ENCODE measurements around the gene ZSWIM7. TPM values are rescaled to one million over a fixed set of nuclear protein-coding genes. Genes with fewer than 3 reads are reported as not detected.

Gene ZSWIM7
- total RNA-seq, 1 donor from 2014 or later: 43.9 TPM

DNA sequence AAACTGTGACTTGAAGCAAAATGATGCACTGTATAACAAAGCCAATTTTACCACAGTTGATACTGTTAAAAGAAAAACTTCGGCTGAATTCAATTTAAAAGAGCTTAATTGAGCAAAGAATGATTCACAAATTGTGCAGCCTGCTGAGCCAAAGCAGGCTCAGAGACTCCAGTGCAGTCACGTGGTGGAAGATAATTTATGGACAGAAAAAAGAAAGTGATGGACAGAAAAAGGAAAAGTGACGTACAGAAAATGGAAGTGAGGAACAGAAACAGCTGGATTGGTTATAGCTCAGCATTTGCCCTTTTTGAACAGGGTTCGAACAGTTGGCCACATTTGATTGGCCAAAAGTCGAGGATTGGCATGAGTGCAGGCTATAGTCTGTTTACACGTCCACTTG, 25.7 kb downstream of the ZSWIM7 start:
- H3K27me3 Mint-ChIP-seq (ENCODE audit: insufficient read depth, low read depth): peaks cover 3% of the 10 kb centered on the region
- H3K4me1 ChIP-seq: peaks cover 19% of the 10 kb centered on the region
- no peaks in the 10 kb centered on the region for H4K20me1 ChIP-seq (ENCODE audit: low read depth)
- H3K27me3 ChIP-seq: no peaks in the 10 kb centered on the region
- H3K27ac Mint-ChIP-seq: no peak overlapping the region
- no peak overlapping the region for H3K4me3 ChIP-seq
- peaks cover 24% of the 10 kb centered on the region for H3K36me3 Mint-ChIP-seq
- H3K79me2 ChIP-seq (ENCODE audit: low read depth): no peaks in the 10 kb centered on the region
- peaks cover 12% of the 10 kb centered on the region for H3K4me1 Mint-ChIP-seq
- no peaks in the 10 kb centered on the region for H3K9me3 Mint-ChIP-seq
- H3K27ac ChIP-seq: no peak overlapping the region
- no peak overlapping the region for H3K9ac ChIP-seq
- DNase-seq (ENCODE audit: low spot score): no peak
- TF ChIP-seq EZH2phosphoT487 (IDR thresholded peaks at IDR 0.05) (no peak), EZH2 (IDR thresholded peaks at IDR 0.05) (no peak)
- TF ChIP-seq, protein P1, sequence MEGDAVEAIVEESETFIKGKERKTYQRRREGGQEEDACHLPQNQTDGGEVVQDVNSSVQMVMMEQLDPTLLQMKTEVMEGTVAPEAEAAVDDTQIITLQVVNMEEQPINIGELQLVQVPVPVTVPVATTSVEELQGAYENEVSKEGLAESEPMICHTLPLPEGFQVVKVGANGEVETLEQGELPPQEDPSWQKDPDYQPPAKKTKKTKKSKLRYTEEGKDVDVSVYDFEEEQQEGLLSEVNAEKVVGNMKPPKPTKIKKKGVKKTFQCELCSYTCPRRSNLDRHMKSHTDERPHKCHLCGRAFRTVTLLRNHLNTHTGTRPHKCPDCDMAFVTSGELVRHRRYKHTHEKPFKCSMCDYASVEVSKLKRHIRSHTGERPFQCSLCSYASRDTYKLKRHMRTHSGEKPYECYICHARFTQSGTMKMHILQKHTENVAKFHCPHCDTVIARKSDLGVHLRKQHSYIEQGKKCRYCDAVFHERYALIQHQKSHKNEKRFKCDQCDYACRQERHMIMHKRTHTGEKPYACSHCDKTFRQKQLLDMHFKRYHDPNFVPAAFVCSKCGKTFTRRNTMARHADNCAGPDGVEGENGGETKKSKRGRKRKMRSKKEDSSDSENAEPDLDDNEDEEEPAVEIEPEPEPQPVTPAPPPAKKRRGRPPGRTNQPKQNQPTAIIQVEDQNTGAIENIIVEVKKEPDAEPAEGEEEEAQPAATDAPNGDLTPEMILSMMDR (IDR thresholded peaks at IDR 0.05): no peak
- no peaks in the 10 kb centered on the region for H3K36me3 ChIP-seq
- no peak overlapping the region for H2AFZ ChIP-seq (replicated peaks)
- no peak overlapping the region for H3K4me2 ChIP-seq
- peaks cover 11% of the 10 kb centered on the region for H3F3A ChIP-seq (ENCODE audit: low read depth)
- H3K9me3 ChIP-seq (ENCODE audit: low read depth): no peaks in the 10 kb centered on the region
- H3K4me3 Mint-ChIP-seq: no peak overlapping the region

DNA sequence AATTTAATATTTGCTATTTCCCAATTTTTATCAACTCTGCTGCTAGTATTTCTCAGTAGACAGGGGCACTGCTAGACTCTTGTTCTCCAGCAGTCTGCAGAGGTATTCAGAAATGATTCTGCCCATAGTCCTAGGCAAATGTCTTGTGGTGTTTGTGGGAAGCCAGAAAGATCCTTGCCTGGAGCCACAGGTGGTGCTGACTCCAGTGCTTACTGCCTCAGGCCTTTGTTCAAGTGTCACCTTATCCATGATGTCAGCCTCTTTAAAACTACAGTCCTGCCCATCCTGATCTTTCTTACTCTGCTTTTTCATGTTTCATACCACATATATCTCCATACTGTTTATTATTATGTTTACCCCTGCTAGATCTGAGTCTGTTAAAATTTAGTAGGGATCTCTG, 26.5 kb downstream of the ZSWIM7 start:
- H3K9me3 Mint-ChIP-seq: no peaks in the 10 kb centered on the region
- H3K27ac Mint-ChIP-seq: no peak overlapping the region
- Histone ChIP-seq H3K27me3 (no peaks in the 10 kb centered on the region), H3K4me2 (no peak overlapping the region), H3K9ac (no peak overlapping the region), H3K36me3 (no peaks in the 10 kb centered on the region), H3F3A (ENCODE audit: low read depth) (peaks cover 11% of the 10 kb centered on the region), H3K27ac (no peak overlapping the region), H3K9me3 (ENCODE audit: low read depth) (no peaks in the 10 kb centered on the region), H3K79me2 (ENCODE audit: low read depth) (no peaks in the 10 kb centered on the region), H2AFZ (replicated peaks) (no peak overlapping the region), H3K4me1 (peaks cover 19% of the 10 kb centered on the region), H4K20me1 (ENCODE audit: low read depth) (no peaks in the 10 kb centered on the region), H3K4me3 (no peak overlapping the region)
- no peak overlapping the region for H3K4me3 Mint-ChIP-seq
- peaks cover 3% of the 10 kb centered on the region for H3K27me3 Mint-ChIP-seq (ENCODE audit: insufficient read depth, low read depth)
- TF ChIP-seq, protein P1 (IDR thresholded peaks at IDR 0.05): no peak
- TF ChIP-seq EZH2phosphoT487 (IDR thresholded peaks at IDR 0.05): no peak
- no peak for TF ChIP-seq EZH2 (IDR thresholded peaks at IDR 0.05)
- H3K36me3 Mint-ChIP-seq: peaks cover 22% of the 10 kb centered on the region
- H3K4me1 Mint-ChIP-seq: peaks cover 14% of the 10 kb centered on the region
- no peak for DNase-seq (ENCODE audit: low spot score)

DNA sequence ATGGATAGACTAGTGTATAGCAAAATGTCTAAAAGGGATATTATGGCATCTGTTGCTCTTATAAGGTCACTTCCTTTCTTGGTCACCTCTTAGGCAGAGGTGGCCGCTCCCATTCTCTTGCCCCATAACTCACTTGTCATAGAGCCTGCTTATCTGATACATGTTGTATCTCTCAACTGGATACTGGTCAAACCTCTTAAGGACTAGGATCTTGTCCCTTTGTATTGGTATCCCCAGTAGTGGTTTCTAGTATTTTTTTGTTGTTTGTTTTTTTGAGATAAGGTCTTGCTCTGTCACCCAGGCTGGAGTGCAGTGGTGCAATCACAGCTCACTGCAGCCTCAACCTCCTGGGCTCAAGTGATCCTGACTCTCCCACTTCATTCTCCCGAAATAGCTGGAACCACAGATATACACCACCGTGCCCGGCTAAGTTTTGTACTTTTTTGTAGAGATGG, 27.0 kb downstream of the ZSWIM7 start:
- Histone ChIP-seq H3K9me3 (ENCODE audit: low read depth) (no peaks in the 10 kb centered on the region), H3K79me2 (ENCODE audit: low read depth) (no peaks in the 10 kb centered on the region), H3K9ac (no peak overlapping the region), H3K27me3 (no peaks in the 10 kb centered on the region), H3F3A (ENCODE audit: low read depth) (peaks cover 16% of the 10 kb centered on the region), H2AFZ (replicated peaks) (no peak overlapping the region), H3K4me2 (no peak overlapping the region), H3K4me3 (no peak overlapping the region), H3K4me1 (peaks cover 19% of the 10 kb centered on the region), H3K36me3 (no peaks in the 10 kb centered on the region), H4K20me1 (ENCODE audit: low read depth) (no peaks in the 10 kb centered on the region), H3K27ac (no peak overlapping the region)
- Mint-ChIP-seq H3K9me3 (no peaks in the 10 kb centered on the region), H3K27me3 (ENCODE audit: insufficient read depth, low read depth) (peaks cover 3% of the 10 kb centered on the region), H3K4me3 (no peak overlapping the region), H3K36me3 (peaks cover 20% of the 10 kb centered on the region), H3K4me1 (peaks cover 18% of the 10 kb centered on the region), H3K27ac (no peak overlapping the region)
- TF ChIP-seq EZH2phosphoT487 (IDR thresholded peaks at IDR 0.05) (no peak), EZH2 (IDR thresholded peaks at IDR 0.05) (no peak)
- TF ChIP-seq, protein P1 (IDR thresholded peaks at IDR 0.05): no peak
- no peak for DNase-seq (ENCODE audit: low spot score)
